Ascending aorta (tissue), 2 donors: Measurements from ENCODE around the gene NUP93. TPM values are rescaled to one million over a fixed set of nuclear protein-coding genes. Genes with fewer than 3 reads are reported as not detected.

Experiments used
- DNase-seq, 2 donors: peaks; one replicate each; pipeline ENCODE4 v3.0.0-alpha.2; 2019; ENCODE audit warnings: low spot score in 2 of 2
- H3K27ac ChIP-seq, 2 donors: fragments of 200-600 bp; sonication (generic); one replicate each; pipeline ENCODE4 v1.5.1; 2016 to 2017; ENCODE audit warnings: mild to moderate bottlenecking in 1 of 2
- H3K27me3 ChIP-seq: fragments of 200-600 bp; sonication (generic); one replicate; pipeline ENCODE4 v1.5.1; 2017
- H3K36me3 ChIP-seq, 2 donors: fragments of 200-600 bp; sonication (generic); one replicate each; pipeline ENCODE4 v1.5.1; 2016
- H3K4me1 ChIP-seq, 2 donors: fragments of 200-600 bp; sonication (generic); one replicate each; pipeline ENCODE4 v1.5.1; 2016 to 2017; ENCODE audit warnings: mild to moderate bottlenecking in 1 of 2
- H3K4me3 ChIP-seq, 2 donors: fragments of 200-600 bp; sonication (generic); one replicate each; pipeline ENCODE4 v1.5.1; 2016 to 2017; ENCODE audit warnings: mild to moderate bottlenecking in 1 of 2
- H3K9me3 ChIP-seq, 2 donors: fragments of 200-600 bp; sonication (generic); one replicate each; pipeline ENCODE4 v1.5.1; 2016
- intact Hi-C: fragments of 100-400 bp; cut with DNase I; formaldehyde crosslinking; loops from one replicate; pipeline ENCODE4 v1.15.1; 2023
- total RNA-seq: library from RNA; depleted of rRNA; stranded (reverse); fragments of >200 nt; gene quantifications from one replicate; pipeline ENCODE4 v1.1.0, GENCODE V29; 2016
- TF ChIP-seq, protein P1 (sequence below), 3 experiments: fragments of 200-600 bp in 2 of 3; fragments of 450-650 bp in 1 of 3; sonication (generic) in 2 of 3; IDR thresholded peaks; one replicate each; pipeline ENCODE4 v1.5.1; 2016 to 2019; ENCODE audit warnings: antibody characterized with exemption in 3 of 3, mild to moderate bottlenecking in 1 of 3, moderate library complexity in 1 of 3

The NUP93 gene
- total RNA-seq, 1 donor from 2014 or later, result 419 TPM

DNA sequence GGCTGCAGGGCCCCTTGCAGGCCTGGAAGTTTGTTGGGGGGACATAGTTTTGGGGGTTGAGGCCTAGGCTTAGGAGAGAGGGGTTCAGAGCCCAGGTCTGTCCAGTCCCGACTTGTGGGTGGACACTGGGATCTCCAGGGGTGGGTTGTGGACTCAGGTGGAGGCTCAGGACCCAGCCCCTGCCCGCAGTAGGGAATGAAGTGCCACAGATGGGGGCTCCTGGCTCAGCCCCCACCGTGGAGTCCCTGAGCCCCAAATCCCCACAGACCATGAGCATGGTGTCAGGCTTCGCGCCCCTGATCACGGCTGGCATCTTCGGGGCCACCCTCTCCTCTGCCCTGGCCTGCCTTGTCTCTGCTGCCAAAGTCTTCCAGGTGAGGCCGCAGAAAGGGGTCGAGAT, 149.3 kb downstream of the NUP93 start:
- H3K4me1 ChIP-seq, result no peaks in the 10 kb centered on the region
- intact Hi-C loops, result no loop called here
- H3K9me3 ChIP-seq, result no peaks in the 10 kb centered on the region
- H3K36me3 ChIP-seq, result no peaks in the 10 kb centered on the region
- no peak for DNase-seq
- no peaks in the 10 kb centered on the region for H3K27me3 ChIP-seq
- no peak overlapping the region for H3K4me3 ChIP-seq
- no peak overlapping the region for H3K27ac ChIP-seq
- TF ChIP-seq, protein P1, sequence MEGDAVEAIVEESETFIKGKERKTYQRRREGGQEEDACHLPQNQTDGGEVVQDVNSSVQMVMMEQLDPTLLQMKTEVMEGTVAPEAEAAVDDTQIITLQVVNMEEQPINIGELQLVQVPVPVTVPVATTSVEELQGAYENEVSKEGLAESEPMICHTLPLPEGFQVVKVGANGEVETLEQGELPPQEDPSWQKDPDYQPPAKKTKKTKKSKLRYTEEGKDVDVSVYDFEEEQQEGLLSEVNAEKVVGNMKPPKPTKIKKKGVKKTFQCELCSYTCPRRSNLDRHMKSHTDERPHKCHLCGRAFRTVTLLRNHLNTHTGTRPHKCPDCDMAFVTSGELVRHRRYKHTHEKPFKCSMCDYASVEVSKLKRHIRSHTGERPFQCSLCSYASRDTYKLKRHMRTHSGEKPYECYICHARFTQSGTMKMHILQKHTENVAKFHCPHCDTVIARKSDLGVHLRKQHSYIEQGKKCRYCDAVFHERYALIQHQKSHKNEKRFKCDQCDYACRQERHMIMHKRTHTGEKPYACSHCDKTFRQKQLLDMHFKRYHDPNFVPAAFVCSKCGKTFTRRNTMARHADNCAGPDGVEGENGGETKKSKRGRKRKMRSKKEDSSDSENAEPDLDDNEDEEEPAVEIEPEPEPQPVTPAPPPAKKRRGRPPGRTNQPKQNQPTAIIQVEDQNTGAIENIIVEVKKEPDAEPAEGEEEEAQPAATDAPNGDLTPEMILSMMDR (IDR thresholded peaks at IDR 0.05), result no peak

DNA sequence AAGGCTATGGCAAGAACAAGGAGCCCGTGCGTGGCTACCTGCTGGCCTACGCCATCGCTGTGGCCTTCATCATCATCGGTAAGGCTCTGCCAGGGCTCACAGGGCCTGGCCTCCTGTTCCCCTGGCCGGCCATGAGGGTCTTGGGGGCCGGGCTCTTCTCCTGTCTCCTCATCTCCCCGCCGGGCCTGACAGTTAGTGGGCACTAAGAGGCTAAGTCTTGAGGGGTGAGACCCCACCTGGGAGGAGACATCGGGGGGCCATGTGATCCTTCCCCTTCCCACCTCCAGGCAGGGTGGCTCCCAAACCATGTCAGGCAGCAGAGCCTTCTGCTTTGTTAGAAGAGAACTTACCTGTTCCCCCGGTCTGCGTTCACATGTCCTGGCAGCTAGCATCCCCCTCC, 150.2 kb downstream of the NUP93 start:
- Histone ChIP-seq H3K4me1 (no peaks in the 10 kb centered on the region), H3K4me3 (no peak overlapping the region), H3K36me3 (no peaks in the 10 kb centered on the region), H3K27ac (no peak overlapping the region), H3K27me3 (no peaks in the 10 kb centered on the region), H3K9me3 (no peaks in the 10 kb centered on the region)
- intact Hi-C loops, result no loop called here
- TF ChIP-seq, protein P1 (IDR thresholded peaks at IDR 0.05), result no peak
- no peak for DNase-seq

DNA sequence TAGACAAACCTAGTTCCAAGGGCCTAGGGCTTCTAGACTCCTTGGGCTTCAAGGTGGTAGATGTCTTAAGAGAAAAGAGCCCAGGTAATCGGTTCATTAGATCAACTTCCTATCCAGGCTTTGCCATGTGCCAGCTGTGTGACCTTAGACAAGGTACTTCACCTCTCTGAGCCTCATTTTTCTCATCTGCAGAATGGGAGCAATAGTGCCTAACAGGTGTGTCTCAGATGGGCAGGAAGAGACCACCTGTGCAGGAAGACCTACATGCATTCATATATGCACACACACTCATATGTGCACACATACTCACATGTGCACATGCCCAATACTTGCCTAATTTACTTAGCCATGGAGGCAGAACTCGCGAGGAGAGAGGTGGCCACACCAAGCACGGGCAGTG, 150.8 kb downstream of the NUP93 start:
- no peaks in the 10 kb centered on the region for H3K27me3 ChIP-seq
- H3K9me3 ChIP-seq, result no peaks in the 10 kb centered on the region
- intact Hi-C loops, result no loop called here
- H3K36me3 ChIP-seq, result no peaks in the 10 kb centered on the region
- no peak overlapping the region for H3K4me3 ChIP-seq
- TF ChIP-seq, protein P1 (IDR thresholded peaks at IDR 0.05), result no peak
- H3K4me1 ChIP-seq, result no peaks in the 10 kb centered on the region
- DNase-seq, result no peak
- no peak overlapping the region for H3K27ac ChIP-seq

DNA sequence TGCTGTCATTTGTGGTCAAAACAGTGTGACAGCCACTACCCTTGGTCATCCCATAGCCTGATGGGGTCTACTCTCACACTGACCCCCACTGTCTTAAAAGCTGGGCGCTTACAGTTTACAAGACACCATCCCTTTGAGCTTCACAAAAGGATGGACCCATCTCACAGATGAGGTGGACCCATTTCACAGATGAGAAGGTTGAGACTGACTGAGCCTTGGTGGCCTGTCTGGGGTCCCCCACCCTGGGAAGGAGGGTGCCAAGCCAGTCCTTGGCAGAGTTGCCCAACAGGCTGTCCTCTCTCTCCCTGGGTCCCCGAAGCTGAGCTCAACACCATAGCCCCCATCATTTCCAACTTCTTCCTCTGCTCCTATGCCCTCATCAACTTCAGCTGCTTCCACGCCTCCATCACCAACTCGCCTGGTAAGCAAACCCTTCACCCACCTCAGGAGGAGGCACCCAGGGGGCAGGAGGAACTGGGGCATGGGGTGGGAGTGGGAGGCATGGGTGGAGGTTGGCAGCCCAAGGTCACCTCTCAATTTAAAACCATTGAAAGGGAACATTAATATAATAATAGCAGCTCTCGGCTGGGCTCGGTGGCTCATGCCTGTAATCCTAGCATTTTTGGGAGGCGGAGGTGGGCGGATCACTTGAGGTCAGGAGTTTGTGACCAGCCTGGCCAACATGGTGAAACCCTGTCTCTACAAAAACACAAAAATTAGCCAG, 152.3 kb downstream of the NUP93 start:
- TF ChIP-seq, protein P1 (IDR thresholded peaks at IDR 0.05), result no peak
- Histone ChIP-seq H3K4me1 (no peaks in the 10 kb centered on the region), H3K4me3 (no peak overlapping the region)

DNA sequence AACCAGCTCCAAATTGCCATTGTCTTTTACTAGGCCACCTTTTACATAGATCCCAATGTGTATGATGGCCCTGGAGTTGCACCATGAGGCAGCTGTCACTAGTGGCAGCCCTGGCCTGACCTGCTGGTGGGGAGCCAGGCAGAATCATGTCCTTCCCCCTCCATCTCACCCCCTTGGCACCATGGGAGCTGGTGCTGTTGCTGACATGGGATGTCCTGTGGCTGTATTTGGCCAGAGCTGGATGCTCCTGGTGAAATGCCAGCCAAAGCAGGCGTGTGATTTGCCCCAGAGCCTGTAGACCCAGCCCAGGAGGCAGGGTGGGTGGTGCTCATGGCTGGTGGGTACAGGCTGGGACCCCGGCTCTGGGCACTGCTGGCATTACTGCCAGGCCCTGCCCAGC, 153.7 kb downstream of the NUP93 start:
- Histone ChIP-seq H3K27ac (no peak overlapping the region), H3K4me1 (no peaks in the 10 kb centered on the region), H3K27me3 (no peaks in the 10 kb centered on the region), H3K4me3 (no peak overlapping the region), H3K9me3 (no peaks in the 10 kb centered on the region), H3K36me3 (no peaks in the 10 kb centered on the region)
- TF ChIP-seq, protein P1 (IDR thresholded peaks at IDR 0.05), result no peak
- DNase-seq, result no peak
- intact Hi-C loops, result no loop called here

More for the DNA sequence above, 152.3 kb downstream of the NUP93 start:
- no peak for DNase-seq
- H3K9me3 ChIP-seq, result no peaks in the 10 kb centered on the region
- no peak overlapping the region for H3K27ac ChIP-seq
- intact Hi-C loops, result no loop called here
- no peaks in the 10 kb centered on the region for H3K27me3 ChIP-seq
- H3K36me3 ChIP-seq, result no peaks in the 10 kb centered on the region
